Stomach (tissue), 9 donors: Measurements from ENCODE around the gene CLEC10A. TPM values are rescaled to one million over a fixed set of nuclear protein-coding genes. Genes with fewer than 3 reads are reported as not detected.
"Not testable (repeated sequence)": the region's sequence is repeated elsewhere in the genome, so short reads cannot be mapped to it uniquely, and the experiment has no call there.

Source experiments
- DNase-seq, 2 donors: peaks; one replicate each; pipeline versions ENCODE4 v3.0.0 to v3.0.0-alpha.2; 2013 to 2019
- H3K27ac ChIP-seq, 5 donors: fragments of 200-600 bp in 4 of 5; sonication (generic) in 4 of 5; one replicate each; pipeline ENCODE4 v1.5.1; 2013 to 2019; ENCODE audit warnings: mild to moderate bottlenecking in 1 of 5, moderate library complexity in 1 of 5
- H3K27me3 ChIP-seq, 3 donors: fragments of 200-600 bp; sonication (generic); one replicate each; pipeline ENCODE4 v1.5.1; 2017 to 2019; ENCODE audit warnings: mixed run types in 1 of 3
- H3K36me3 ChIP-seq, 4 donors: fragments of 200-600 bp; sonication (generic); 1 replicate in 3 of 4; 2 replicates in 1 of 4; pipeline ENCODE4 v1.5.1; 2016 to 2019
- H3K4me1 ChIP-seq, 4 donors: fragments of 200-600 bp; sonication (generic); one replicate each; pipeline ENCODE4 v1.5.1; 2016 to 2019
- H3K4me3 ChIP-seq, 4 donors: fragments of 200-600 bp; sonication (generic) in 3 of 4; one replicate each; pipeline ENCODE4 v1.5.1; 2016 to 2019; ENCODE audit warnings: mild to moderate bottlenecking in 1 of 4
- H3K9me3 ChIP-seq, 4 donors: fragments of 200-600 bp; sonication (generic); one replicate each; pipeline ENCODE4 v1.5.1; 2016 to 2019
- CTCF ChIP-seq, 7 experiments: fragments of 450-650 bp in 4 of 7; fragments of 200-600 bp in 3 of 7; sonication (generic) in 3 of 7; IDR thresholded peaks; one replicate each; pipeline ENCODE4 v1.5.1; 2016 to 2019; ENCODE audit warnings: antibody characterized with exemption in 7 of 7, control low read depth in 2 of 7, mild to moderate bottlenecking in 1 of 7
- EP300 ChIP-seq: sonication (generic); formaldehyde crosslinking; IDR thresholded peaks from one replicate; pipeline ENCODE4 v1.6.1; 2017; ENCODE audit warnings: antibody characterized with exemption
- POLR2A ChIP-seq, 4 donors: fragments of 450-650 bp; IDR thresholded peaks; one replicate each; pipeline ENCODE4 v1.6.1; 2016; ENCODE audit warnings: antibody characterized with exemption in 4 of 4, control low read depth in 2 of 4, mild to moderate bottlenecking in 1 of 4, moderate library complexity in 1 of 4
- POLR2AphosphoS5 ChIP-seq, 3 donors: sonication (generic); formaldehyde crosslinking; IDR thresholded peaks; one replicate each; pipeline ENCODE4 v1.6.1; 2016; ENCODE audit warnings: antibody characterized with exemption in 3 of 3
- WGBS, 5 donors: extraction: QIAGEN DNeasy Blood & Tissue Kit in 3 of 5; methylation state at CpG; one replicate each; pipeline versions ENCODE4 v1.1.5 to v1.1.7; 2013 to 2018; 5-methylcytosine and 5-hydroxymethylcytosine counted together
- intact Hi-C: fragments of 100-400 bp; cut with DNase I; formaldehyde crosslinking; loops from one replicate; pipeline ENCODE4 v1.15.1; 2023; ENCODE audit warnings: low total_unique reads
- polyA plus RNA-seq, 3 donors: library from polyadenylated mRNA; stranded (reverse); fragments of 200-250 nt; gene quantifications; one replicate each; pipeline ENCODE4 v1.2.3, GENCODE V29; 2013
- total RNA-seq, 5 donors: library from RNA; depleted of rRNA; stranded (reverse); fragments of >200 nt; gene quantifications; one replicate each; pipeline versions ENCODE4 v1.1.0 to v1.2.3, GENCODE V29; 2014 to 2016
- donor health status: healthy with polysubstance abuse.
- donor health status: Bipolar disorder and iron deficiency.
- donor health status: healthy.

CLEC10A gene
- total and polyA plus RNA-seq, 8 donors = 0.75 to 6.6 (median 2.2) TPM; not detected in 3

GRCh38 chr17:7124923-7125322 lies 44.9 kb upstream of the CLEC10A start:
- DNase-seq = no peak
- Histone ChIP-seq H3K4me3 (no peak overlapping the region), H3K27ac (no peak overlapping the region), H3K27me3 (peaks cover 0 to 61% (median 5%) of the 10 kb centered on the region in 3 donors), H3K4me1 (no peaks in the 10 kb centered on the region), H3K36me3 (no peaks in the 10 kb centered on the region), H3K9me3 (no peaks in the 10 kb centered on the region)
- whole genome bisulfite sequencing, 5 donors = 88 to 91% (median 90%) methylated on average over 5 of the region's 5 CpGs
- intact Hi-C loops = no loop called here
- TF ChIP-seq CTCF (IDR thresholded peaks at IDR 0.05) (no peak), POLR2A (IDR thresholded peaks at IDR 0.05) (no peak), POLR2AphosphoS5 (IDR thresholded peaks at IDR 0.05) (no peak), EP300 (no peak)

- no peaks in the 10 kb centered on the region for H3K9me3 ChIP-seq
- intact Hi-C loops = no loop called here
- H3K27ac ChIP-seq = no peak overlapping the region
- no peaks in the 10 kb centered on the region for H3K4me1 ChIP-seq
- no peak for TF ChIP-seq EP300
- TF ChIP-seq POLR2AphosphoS5 (IDR thresholded peaks at IDR 0.05) = no peak
- TF ChIP-seq POLR2A (IDR thresholded peaks at IDR 0.05) = no peak
- TF ChIP-seq CTCF (IDR thresholded peaks at IDR 0.05) = no peak
- no peak for DNase-seq
- H3K27me3 ChIP-seq = peaks cover 0 to 60% (median 5%) of the 10 kb centered on the region in 3 donors
- 74 to 86% (median 83%) methylated on average over 3 to 4 of the region's 4 CpGs for WGBS, 5 donors
- H3K36me3 ChIP-seq = no peaks in the 10 kb centered on the region
- no peak overlapping the region for H3K4me3 ChIP-seq
These were observed 43.8 kb upstream of the CLEC10A start for GRCh38 chr17:7123844-7124243.

GRCh38 chr17:7122381-7122780 lies 42.3 kb upstream of the CLEC10A start:
- Histone ChIP-seq H3K4me3 (no peak overlapping the region), H3K27me3 (peaks cover 0 to 59% (median 5%) of the 10 kb centered on the region in 3 donors), H3K4me1 (no peaks in the 10 kb centered on the region), H3K9me3 (peaks cover 0 to 3% (median 2%) of the 10 kb centered on the region in 4 donors), H3K36me3 (no peaks in the 10 kb centered on the region), H3K27ac (no peak overlapping the region)
- WGBS, 5 donors = 33 to 46% (median 39%) methylated on average over 4 of the region's 4 CpGs
- DNase-seq = no peak
- no peak for TF ChIP-seq POLR2A (IDR thresholded peaks at IDR 0.05)
- no peak for TF ChIP-seq POLR2AphosphoS5 (IDR thresholded peaks at IDR 0.05)
- TF ChIP-seq CTCF (IDR thresholded peaks at IDR 0.05) = no peak
- TF ChIP-seq EP300 = no peak
- intact Hi-C loops = no loop called here

- not testable (repeated sequence) for DNase-seq, H3K4me3 ChIP-seq
- peak overlapping the region in 2 of 5 donors; percentile 42 to 43 for H3K27ac ChIP-seq
These were observed 40.6 kb upstream of the CLEC10A start for GRCh38 chr17:7120635-7121034.

GRCh38 chr17:7120123-7120522 lies 40.1 kb upstream of the CLEC10A start:
- no peaks in the 10 kb centered on the region for H3K4me1 ChIP-seq
- peaks cover 0 to 57% (median 5%) of the 10 kb centered on the region in 3 donors for H3K27me3 ChIP-seq
- no peak overlapping the region for H3K4me3 ChIP-seq
- H3K36me3 ChIP-seq = no peaks in the 10 kb centered on the region
- TF ChIP-seq POLR2A (IDR thresholded peaks at IDR 0.05) (no peak), POLR2AphosphoS5 (IDR thresholded peaks at IDR 0.05) (no peak), CTCF (IDR thresholded peaks at IDR 0.05) (no peak), EP300 (no peak)
- no peak overlapping the region for H3K27ac ChIP-seq
- intact Hi-C loops = no loop called here
- 65 to 80% (median 68%) methylated on average over 2 of the region's 2 CpGs for WGBS, 5 donors
- no peak for DNase-seq
- peaks cover 0 to 6% (median 5%) of the 10 kb centered on the region in 4 donors for H3K9me3 ChIP-seq

More at GRCh38 chr17:7120635-7121034, 40.6 kb upstream of the CLEC10A start:
- WGBS, 5 donors = 75 to 84% (median 80%) methylated on average over 12 of the region's 12 CpGs
- H3K9me3 ChIP-seq, H3K4me1 ChIP-seq, H3K36me3 ChIP-seq, intact Hi-C loops: not testable (repeated sequence)
- H3K27me3 ChIP-seq = peaks cover 0 to 59% (median 5%) of the 10 kb centered on the region in 3 donors
